DMS114 treated with DMSO at 0.1 percent for 48 hours (cell line): ENCODE data around the gene C22orf42.
"Not testable (repeated sequence)": the region's sequence is repeated elsewhere in the genome, so short reads cannot be mapped to it uniquely, and the experiment has no call there.

Experiments
- DNase-seq: peaks from one replicate; lab custom pipeline; 2025; ENCODE audit not compliant: unreplicated experiment; lab: John Stamatoyannopoulos, UW

The C22orf42 gene

GRCh38 chr22:32158712-32159533 is at the start of gene C22orf42:
C22orf42 (minus strand) TSS chr22:32159303; CDS start chr22:32159215, 88 bp downstream.
- no peak for DNase-seq

- DNase-seq = no peak
Measured at GRCh38 chr22:32208681-32209080, 49.6 kb upstream of the C22orf42 start.

GRCh38 chr22:32207971-32208480 is 48.9 kb upstream of the C22orf42 start:
- no peak for DNase-seq

- DNase-seq = no peak
Measured at GRCh38 chr22:32206774-32207758, 48.0 kb upstream of the C22orf42 start.

GRCh38 chr22:32205974-32206773 is 47.1 kb upstream of the C22orf42 start:
- DNase-seq = no peak

- DNase-seq = peak; percentile 70
Measured at GRCh38 chr22:32204856-32205722, 46.0 kb upstream of the C22orf42 start, which contains the start of gene RFPL2. RFPL2 (minus strand) TSS chr22:32205073; CDS start chr22:32202451, 2,622 bp downstream.

- DNase-seq = no peak
Measured at GRCh38 chr22:32204040-32204855, 45.1 kb upstream of the C22orf42 start.

GRCh38 chr22:32203181-32204039 is 44.3 kb upstream of the C22orf42 start:
- DNase-seq = no peak

- peak; percentile 61 for DNase-seq
Measured at GRCh38 chr22:32202539-32203180, 43.6 kb upstream of the C22orf42 start.

GRCh38 chr22:32202161-32202538 is 43.0 kb upstream of the C22orf42 start:
- DNase-seq = no peak

- DNase-seq = no peak
Measured at GRCh38 chr22:32200752-32201151, 41.6 kb upstream of the C22orf42 start.

GRCh38 chr22:32199961-32200360 is 40.9 kb upstream of the C22orf42 start:
- no peak for DNase-seq

- no peak for DNase-seq
Measured at GRCh38 chr22:32199341-32199740, 40.2 kb upstream of the C22orf42 start.

- DNase-seq = not testable (repeated sequence)
Measured at GRCh38 chr22:32197553-32198226, 38.6 kb upstream of the C22orf42 start.

- DNase-seq = not testable (repeated sequence)
Measured at GRCh38 chr22:32195900-32196299, 36.8 kb upstream of the C22orf42 start.

- DNase-seq = not testable (repeated sequence)
Measured at GRCh38 chr22:32193346-32193745, 34.2 kb upstream of the C22orf42 start.

GRCh38 chr22:32191021-32191420 is 31.9 kb upstream of the C22orf42 start:
- DNase-seq = not testable (repeated sequence)
